ENCODE data around the gene ANKRD30B.
"Not testable (repeated sequence)": the region's sequence is repeated elsewhere in the genome, so short reads cannot be mapped to it uniquely, and the experiment has no call there.

GRCh38 chr18:14856256-14856655, 108.3 kb downstream of the ANKRD30B start:
- TF ChIP-seq, protein P1, sequence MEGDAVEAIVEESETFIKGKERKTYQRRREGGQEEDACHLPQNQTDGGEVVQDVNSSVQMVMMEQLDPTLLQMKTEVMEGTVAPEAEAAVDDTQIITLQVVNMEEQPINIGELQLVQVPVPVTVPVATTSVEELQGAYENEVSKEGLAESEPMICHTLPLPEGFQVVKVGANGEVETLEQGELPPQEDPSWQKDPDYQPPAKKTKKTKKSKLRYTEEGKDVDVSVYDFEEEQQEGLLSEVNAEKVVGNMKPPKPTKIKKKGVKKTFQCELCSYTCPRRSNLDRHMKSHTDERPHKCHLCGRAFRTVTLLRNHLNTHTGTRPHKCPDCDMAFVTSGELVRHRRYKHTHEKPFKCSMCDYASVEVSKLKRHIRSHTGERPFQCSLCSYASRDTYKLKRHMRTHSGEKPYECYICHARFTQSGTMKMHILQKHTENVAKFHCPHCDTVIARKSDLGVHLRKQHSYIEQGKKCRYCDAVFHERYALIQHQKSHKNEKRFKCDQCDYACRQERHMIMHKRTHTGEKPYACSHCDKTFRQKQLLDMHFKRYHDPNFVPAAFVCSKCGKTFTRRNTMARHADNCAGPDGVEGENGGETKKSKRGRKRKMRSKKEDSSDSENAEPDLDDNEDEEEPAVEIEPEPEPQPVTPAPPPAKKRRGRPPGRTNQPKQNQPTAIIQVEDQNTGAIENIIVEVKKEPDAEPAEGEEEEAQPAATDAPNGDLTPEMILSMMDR (IDR thresholded peaks at IDR 0.05) = not testable (repeated sequence)
- TF ChIP-seq POLR2AphosphoS5, POLR2A (IDR thresholded peaks at IDR 0.05): not testable (repeated sequence)
